Subcutaneous preadipocyte (primary cell): ENCODE data around the gene PLAAT5. TPM values are rescaled to one million over a fixed set of nuclear protein-coding genes. Genes with fewer than 3 reads are reported as not detected.

Experiments used
- total RNA-seq: library from RNA; depleted of rRNA; stranded (reverse); fragments of >200 nt; gene quantifications from 2 replicates; pipeline ENCODE4 v1.2.3, GENCODE V29; 2012

The PLAAT5 gene, protein sequence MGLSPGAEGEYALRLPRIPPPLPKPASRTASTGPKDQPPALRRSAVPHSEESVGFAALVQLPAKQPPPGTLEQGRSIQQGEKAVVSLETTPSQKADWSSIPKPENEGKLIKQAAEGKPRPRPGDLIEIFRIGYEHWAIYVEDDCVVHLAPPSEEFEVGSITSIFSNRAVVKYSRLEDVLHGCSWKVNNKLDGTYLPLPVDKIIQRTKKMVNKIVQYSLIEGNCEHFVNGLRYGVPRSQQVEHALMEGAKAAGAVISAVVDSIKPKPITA
- under 0.01 and 0.73 TPM in 2 replicates for total RNA-seq

DNA sequence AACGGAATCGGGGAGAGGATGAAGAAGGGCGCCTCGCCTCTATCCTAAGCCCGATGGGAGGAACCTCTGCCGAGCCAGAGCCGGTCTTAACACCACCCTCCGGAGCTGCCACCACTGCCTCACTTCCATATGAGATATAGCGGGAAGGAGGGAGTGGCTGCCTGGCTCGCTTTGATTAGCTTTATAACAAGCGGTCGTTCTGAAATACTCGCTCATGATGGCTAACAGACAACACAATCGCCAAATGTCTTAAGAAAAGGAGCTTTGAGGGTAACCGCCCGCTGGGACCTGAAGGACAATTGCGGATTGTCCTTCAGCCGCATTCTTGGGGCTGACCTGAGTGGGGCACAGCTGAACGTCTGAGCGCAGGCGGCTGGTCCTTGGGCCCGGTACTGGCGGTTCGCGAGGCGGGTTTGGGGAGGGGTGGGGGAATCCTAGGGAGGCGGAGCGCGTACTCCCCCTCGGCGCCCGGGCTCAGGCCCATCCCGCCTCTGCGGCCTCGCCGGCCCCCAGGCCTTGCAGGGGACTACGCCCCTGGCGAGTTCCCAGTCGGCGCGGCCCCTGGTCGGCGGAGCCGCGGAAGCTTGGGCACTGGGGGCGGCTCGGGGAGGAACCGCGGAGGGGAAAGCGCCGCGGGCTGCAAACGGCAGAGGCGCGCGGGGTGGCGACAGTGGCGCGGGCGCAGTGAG lies at the start of gene PLAAT5:
TSS of gene PLAAT5 (minus strand) at position 617 of the 689 bp plus-strand sequence. CDS start at position 484, 133 bp downstream.

DNA sequence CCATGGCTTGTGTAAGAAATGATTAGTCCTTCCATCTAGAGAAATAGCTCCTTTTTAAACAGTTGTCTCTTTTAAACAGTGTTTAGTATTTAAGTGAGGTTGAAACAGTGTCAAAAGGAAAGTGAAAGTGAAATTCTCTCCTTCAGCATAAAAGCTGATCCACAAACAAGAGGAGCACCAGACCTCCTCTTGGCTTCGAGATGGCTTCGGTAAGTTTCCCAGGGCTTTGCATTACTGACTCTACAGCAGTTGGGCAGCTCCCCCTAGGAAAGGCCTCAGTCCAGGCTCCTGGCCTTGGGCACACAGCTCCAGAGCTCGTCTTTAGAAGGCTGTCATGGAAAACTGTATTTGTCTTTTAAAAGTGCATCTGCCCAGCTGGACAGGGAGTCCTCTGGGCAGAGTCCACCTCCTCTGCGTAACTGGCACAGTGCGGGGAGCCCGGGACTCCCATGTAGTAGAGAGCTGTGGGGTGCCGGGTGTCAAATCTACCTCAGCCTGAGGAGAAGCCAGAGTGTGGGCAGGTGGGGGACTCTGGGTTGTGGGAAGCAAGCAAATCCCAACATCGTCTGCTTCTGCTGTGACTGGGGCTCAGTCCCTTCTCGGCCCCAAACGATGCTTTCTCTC lies 45.8 kb upstream of the PLAAT5 start, which contains the start of gene PLAAT4:
TSS of gene PLAAT4 (plus strand) at position 140 of the 624 bp plus-strand sequence. CDS start at position 201, 61 bp downstream.

DNA sequence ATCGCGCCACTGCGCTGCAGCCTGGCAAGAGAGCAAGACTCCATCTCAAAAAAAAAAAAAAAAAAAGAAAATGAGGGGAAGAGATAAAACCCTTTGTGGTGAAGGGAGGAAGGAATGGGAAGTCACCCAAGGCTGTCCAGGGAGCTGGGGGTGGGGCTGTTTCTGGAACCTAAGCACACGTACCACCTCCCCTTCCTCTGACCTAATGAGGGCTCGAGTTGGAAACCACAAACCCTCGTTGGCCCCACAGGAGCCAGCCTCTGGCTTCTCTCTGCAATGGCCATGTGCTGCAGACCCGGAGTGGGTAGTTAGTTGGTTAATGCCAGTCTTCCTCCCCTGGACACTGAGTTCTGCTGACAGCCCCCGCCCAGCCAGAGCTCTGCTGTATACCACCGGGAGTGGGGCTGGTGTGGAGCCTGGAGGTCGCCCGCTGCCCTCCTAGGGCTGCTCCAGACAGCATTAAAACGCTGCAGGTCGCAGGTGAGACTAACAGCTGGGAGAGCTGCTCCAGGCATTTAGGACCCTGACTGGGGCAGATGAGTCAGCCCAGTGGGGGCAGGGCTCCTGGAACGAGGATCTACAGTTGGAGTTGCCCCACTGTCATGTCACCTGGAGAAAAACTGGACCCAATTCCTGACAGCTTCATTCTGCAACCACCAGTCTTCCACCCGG lies 15.0 kb upstream of the PLAAT5 start, which contains the start of gene LGALS12:
TSS of gene LGALS12 (plus strand) at position 228 of the 672 bp plus-strand sequence. CDS start at position 603, 375 bp downstream.

Other genes starting within 250 kb of the PLAAT5 start
- not detected in 2 replicates for gene SLC22A25, start 247.6 kb downstream of the PLAAT5 start, total RNA-seq
- gene SLC22A9, start 121.4 kb downstream of the PLAAT5 start, total RNA-seq = not detected in 2 replicates
- under 0.01 and 0.20 TPM in 2 replicates for gene LGALS12, start 14.9 kb upstream of the PLAAT5 start, total RNA-seq
- gene PLAAT4, start 45.6 kb upstream of the PLAAT5 start, total RNA-seq = 2.3 and 4.8 TPM in 2 replicates
- not detected in 2 replicates for gene PLAAT2, start 72.2 kb upstream of the PLAAT5 start, total RNA-seq
- 14.9 and 16.2 TPM in 2 replicates for gene PLAAT3, start 123.3 kb upstream of the PLAAT5 start, total RNA-seq
- gene ATL3, start 180.2 kb upstream of the PLAAT5 start, total RNA-seq = 129 and 159 TPM in 2 replicates
- gene RTN3, start 190.3 kb upstream of the PLAAT5 start, total RNA-seq = 74.6 and 74.7 TPM in 2 replicates